ENCODE measurements around the gene DNAH12. TPM values are rescaled to one million over a fixed set of nuclear protein-coding genes. Genes with fewer than 3 reads are reported as not detected.
"Not testable (repeated sequence)": the region's sequence is repeated elsewhere in the genome, so short reads cannot be mapped to it uniquely, and the experiment has no call there.

DNAH12 gene
- polyA plus RNA-seq, 3 donors, result 0.03 TPM; not detected in 2

- DNase-seq, result no peak
- WGBS (ENCODE audit: insufficient coverage), result no CpG with 5 or more reads among the region's 1 CpG
- H3K36me3 ChIP-seq (replicated peaks in 1 of 2; ENCODE audit: control insufficient read depth in 1 of 2, insufficient read depth in 2 of 2, low read length in 2 of 2), result no peaks in the 10 kb centered on the region
- Mint-ChIP-seq H3K9me3 (peaks cover 0 to 11% (median 0%) of the 10 kb centered on the region in 7 donors), H3K27me3 (ENCODE audit: low read depth in 3 of 3) (peaks cover 0 to 2% (median 0%) of the 10 kb centered on the region in 3 donors), H3K4me3 (no peak overlapping the region), H3K36me3 (no peaks in the 10 kb centered on the region), H3K27ac (no peak overlapping the region), H3K4me1 (no peaks in the 10 kb centered on the region)
- intact Hi-C loops (cut with micrococcal nuclease), result no loop called here
- H3K9ac ChIP-seq (ENCODE audit: insufficient read depth, low read length, poor library complexity, severe bottlenecking), result no peak overlapping the region
- H3K4me1 ChIP-seq (ENCODE audit: control insufficient read depth in 1 of 2, insufficient read depth in 2 of 2, low read length in 2 of 2), result no peaks in the 10 kb centered on the region
- H3K4me2 ChIP-seq (replicated peaks; ENCODE audit: extremely low read depth, low read length, poor library complexity, severe bottlenecking), result no peak overlapping the region
- H3K4me3 ChIP-seq (replicated peaks in 1 of 3; ENCODE audit: low read depth in 2 of 3, low read length in 3 of 3), result no peak overlapping the region
- no peak overlapping the region for H3K27ac ChIP-seq (ENCODE audit: low read depth in 1 of 2, low read length in 2 of 2)
- H3K9me3 ChIP-seq (replicated peaks in 1 of 2; ENCODE audit: control insufficient read depth in 1 of 2, insufficient read depth in 1 of 2, low read length in 2 of 2), result no peaks in the 10 kb centered on the region
- no peak overlapping the region for H2AFZ ChIP-seq (ENCODE audit: insufficient read depth, low read depth, low read length, poor library complexity, severe bottlenecking)
- H3K27me3 ChIP-seq (ENCODE audit: control insufficient read depth in 2 of 2, insufficient read depth in 2 of 2, low read length in 2 of 2), result no peaks in the 10 kb centered on the region
- no peak for TF ChIP-seq CTCF (IDR thresholded peaks at IDR 0.05)
- no peaks in the 10 kb centered on the region for H3K79me2 ChIP-seq (ENCODE audit: insufficient read depth, low read length)
- H4K20me1 ChIP-seq (ENCODE audit: insufficient read depth, low read length), result no peaks in the 10 kb centered on the region
Observed at GRCh38 chr3:57446318-57446841, 97.8 kb downstream of the DNAH12 start.

- Histone ChIP-seq H3K27me3 (ENCODE audit: control insufficient read depth in 2 of 2, insufficient read depth in 2 of 2, low read length in 2 of 2) (no peaks in the 10 kb centered on the region), H3K27ac (ENCODE audit: low read depth in 1 of 2, low read length in 2 of 2) (no peak overlapping the region), H3K79me2 (ENCODE audit: insufficient read depth, low read length) (no peaks in the 10 kb centered on the region), H3K4me2 (replicated peaks; ENCODE audit: extremely low read depth, low read length, poor library complexity, severe bottlenecking) (no peak overlapping the region), H3K9me3 (replicated peaks in 1 of 2; ENCODE audit: control insufficient read depth in 1 of 2, insufficient read depth in 1 of 2, low read length in 2 of 2) (no peaks in the 10 kb centered on the region), H3K9ac (ENCODE audit: insufficient read depth, low read length, poor library complexity, severe bottlenecking) (no peak overlapping the region), H3K4me1 (ENCODE audit: control insufficient read depth in 1 of 2, insufficient read depth in 2 of 2, low read length in 2 of 2) (no peaks in the 10 kb centered on the region), H3K36me3 (replicated peaks in 1 of 2; ENCODE audit: control insufficient read depth in 1 of 2, insufficient read depth in 2 of 2, low read length in 2 of 2) (no peaks in the 10 kb centered on the region), H2AFZ (ENCODE audit: insufficient read depth, low read depth, low read length, poor library complexity, severe bottlenecking) (no peak overlapping the region), H4K20me1 (ENCODE audit: insufficient read depth, low read length) (no peaks in the 10 kb centered on the region), H3K4me3 (replicated peaks in 1 of 3; ENCODE audit: low read depth in 2 of 3, low read length in 3 of 3) (no peak overlapping the region)
- intact Hi-C loops (cut with micrococcal nuclease), result no loop called here
- H3K27ac Mint-ChIP-seq, result no peak overlapping the region
- WGBS (ENCODE audit: insufficient coverage), result no CpG with 5 or more reads among the region's 5 CpGs
- H3K27me3 Mint-ChIP-seq (ENCODE audit: low read depth in 3 of 3), result peaks cover 0 to 2% (median 0%) of the 10 kb centered on the region in 3 donors
- peaks cover 0 to 9% (median 2%) of the 10 kb centered on the region in 7 donors for H3K9me3 Mint-ChIP-seq
- H3K4me1 Mint-ChIP-seq, result no peaks in the 10 kb centered on the region
- TF ChIP-seq CTCF (IDR thresholded peaks at IDR 0.05), result no peak
- no peak overlapping the region for H3K4me3 Mint-ChIP-seq
- DNase-seq, result no peak
- H3K36me3 Mint-ChIP-seq, result no peaks in the 10 kb centered on the region
Observed at GRCh38 chr3:57444469-57444868, 99.7 kb downstream of the DNAH12 start.

GRCh38 chr3:57440144-57440543 lies 104.0 kb downstream of the DNAH12 start:
- H3K4me1 Mint-ChIP-seq; H2AFZ ChIP-seq (ENCODE audit: insufficient read depth, low read depth, low read length, poor library complexity, severe bottlenecking); H3K9me3 ChIP-seq (replicated peaks in 1 of 2; ENCODE audit: control insufficient read depth in 1 of 2, insufficient read depth in 1 of 2, low read length in 2 of 2); H3K27ac ChIP-seq (ENCODE audit: low read depth in 1 of 2, low read length in 2 of 2); H3K4me3 ChIP-seq (replicated peaks in 1 of 3; ENCODE audit: low read depth in 2 of 3, low read length in 3 of 3); H3K79me2 ChIP-seq (ENCODE audit: insufficient read depth, low read length); H3K36me3 Mint-ChIP-seq; intact Hi-C loops (cut with micrococcal nuclease); H3K27me3 ChIP-seq (ENCODE audit: control insufficient read depth in 2 of 2, insufficient read depth in 2 of 2, low read length in 2 of 2); H3K9ac ChIP-seq (ENCODE audit: insufficient read depth, low read length, poor library complexity, severe bottlenecking); H3K36me3 ChIP-seq (replicated peaks in 1 of 2; ENCODE audit: control insufficient read depth in 1 of 2, insufficient read depth in 2 of 2, low read length in 2 of 2); H3K4me1 ChIP-seq (ENCODE audit: control insufficient read depth in 1 of 2, insufficient read depth in 2 of 2, low read length in 2 of 2); H4K20me1 ChIP-seq (ENCODE audit: insufficient read depth, low read length); H3K27me3 Mint-ChIP-seq (ENCODE audit: low read depth in 3 of 3); DNase-seq; H3K9me3 Mint-ChIP-seq; H3K4me3 Mint-ChIP-seq; H3K27ac Mint-ChIP-seq; H3K4me2 ChIP-seq (replicated peaks; ENCODE audit: extremely low read depth, low read length, poor library complexity, severe bottlenecking): not testable (repeated sequence)

All from CD14-positive monocyte (primary cell).